ENCODE data around the gene POP4. TPM values are rescaled to one million over a fixed set of nuclear protein-coding genes. Genes with fewer than 3 reads are reported as not detected.

Gene POP4
- total RNA-seq, 4 donors from 2014 or later: 6.4 to 59.7 (median 38.7) TPM

DNA sequence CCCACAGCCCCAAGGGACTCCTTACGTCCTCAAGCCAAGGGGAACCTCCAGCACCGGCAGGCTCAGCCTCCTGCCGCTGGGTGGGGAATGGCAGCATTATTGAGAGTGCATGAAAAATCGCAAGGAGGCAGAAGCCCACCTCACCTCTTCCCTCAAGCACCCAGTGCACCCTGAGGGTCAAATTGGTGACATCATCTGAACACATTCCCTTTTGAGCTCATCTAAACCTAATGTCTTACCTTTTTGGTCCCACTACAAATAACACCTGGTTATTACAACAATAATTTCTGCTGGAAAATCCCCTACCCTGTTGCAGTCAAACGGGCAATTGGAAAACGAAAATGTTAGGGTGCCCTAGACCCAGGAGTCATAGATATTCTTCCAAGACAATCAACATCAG lies 12.2 kb upstream of the POP4 start:
- 40 to 68% methylated on average over 2 to 6 of the region's 6 CpGs for WGBS, 2 donors (ENCODE audit: low coverage in 1 of 2)
- DNase-seq: no peak
- peaks cover 52% of the 10 kb centered on the region for H3K27me3 ChIP-seq
- no peak overlapping the region for H3K4me3 ChIP-seq
- no peaks in the 10 kb centered on the region for H3K36me3 ChIP-seq
- no peaks in the 10 kb centered on the region for H3K9me3 ChIP-seq
- H3K4me1 ChIP-seq: no peaks in the 10 kb centered on the region
- TF ChIP-seq EP300 (IDR thresholded peaks at IDR 0.05; ENCODE audit: low read depth) (no peak), POLR2AphosphoS5 (IDR thresholded peaks at IDR 0.05) (no peak), POLR2A (IDR thresholded peaks at IDR 0.05) (no peak)
- TF ChIP-seq, protein P1, sequence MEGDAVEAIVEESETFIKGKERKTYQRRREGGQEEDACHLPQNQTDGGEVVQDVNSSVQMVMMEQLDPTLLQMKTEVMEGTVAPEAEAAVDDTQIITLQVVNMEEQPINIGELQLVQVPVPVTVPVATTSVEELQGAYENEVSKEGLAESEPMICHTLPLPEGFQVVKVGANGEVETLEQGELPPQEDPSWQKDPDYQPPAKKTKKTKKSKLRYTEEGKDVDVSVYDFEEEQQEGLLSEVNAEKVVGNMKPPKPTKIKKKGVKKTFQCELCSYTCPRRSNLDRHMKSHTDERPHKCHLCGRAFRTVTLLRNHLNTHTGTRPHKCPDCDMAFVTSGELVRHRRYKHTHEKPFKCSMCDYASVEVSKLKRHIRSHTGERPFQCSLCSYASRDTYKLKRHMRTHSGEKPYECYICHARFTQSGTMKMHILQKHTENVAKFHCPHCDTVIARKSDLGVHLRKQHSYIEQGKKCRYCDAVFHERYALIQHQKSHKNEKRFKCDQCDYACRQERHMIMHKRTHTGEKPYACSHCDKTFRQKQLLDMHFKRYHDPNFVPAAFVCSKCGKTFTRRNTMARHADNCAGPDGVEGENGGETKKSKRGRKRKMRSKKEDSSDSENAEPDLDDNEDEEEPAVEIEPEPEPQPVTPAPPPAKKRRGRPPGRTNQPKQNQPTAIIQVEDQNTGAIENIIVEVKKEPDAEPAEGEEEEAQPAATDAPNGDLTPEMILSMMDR (IDR thresholded peaks at IDR 0.05): no peak
- intact Hi-C loops (cut with DNase I; ENCODE audit: low total_unique reads): no loop called here
- H3K27ac ChIP-seq: no peak overlapping the region
- in situ Hi-C loops (cut with MboI; ENCODE audit: low pct_ligation_motif_present in 1 of 4, low pct_unique_long_range_greater_than_20kb in 1 of 4, low sequenced_read_pairs in 3 of 4): no loop called here

DNA sequence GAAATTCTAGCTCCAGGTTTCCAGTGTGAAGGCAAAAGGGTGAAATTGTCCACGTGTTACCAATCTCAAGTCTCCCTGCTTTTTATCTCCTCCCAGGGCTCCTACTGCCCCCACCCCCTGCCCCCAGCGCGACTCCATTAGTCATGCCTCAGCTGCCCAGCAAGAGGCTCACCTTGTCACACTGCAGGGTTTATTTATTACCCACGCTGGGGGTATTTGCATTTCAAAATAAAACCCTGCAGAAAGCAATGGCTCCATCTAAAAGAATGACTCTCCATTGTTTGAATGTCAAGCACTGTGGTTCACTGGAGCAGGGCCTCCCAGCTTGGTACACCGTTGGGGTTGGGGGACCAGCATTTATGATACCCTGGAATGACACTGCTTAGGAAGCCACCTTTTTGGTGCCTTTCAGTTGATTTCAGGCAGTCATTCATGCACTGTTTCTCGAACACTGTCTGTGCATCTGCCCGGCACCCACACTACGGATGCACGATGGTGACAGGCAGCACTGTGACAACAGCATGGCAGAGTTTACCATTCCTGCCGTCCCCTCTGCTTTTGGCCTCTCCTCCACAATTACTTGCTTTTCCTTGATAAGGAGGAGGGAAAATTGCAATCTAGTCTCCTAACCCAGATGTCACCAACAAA lies 9.9 kb upstream of the POP4 start:
- Histone ChIP-seq H3K4me3 (no peak overlapping the region), H3K36me3 (no peaks in the 10 kb centered on the region), H3K4me1 (no peaks in the 10 kb centered on the region), H3K27ac (no peak overlapping the region), H3K9me3 (no peaks in the 10 kb centered on the region), H3K27me3 (peaks cover 52% of the 10 kb centered on the region)
- DNase-seq: no peak
- no peak for TF ChIP-seq POLR2AphosphoS5 (IDR thresholded peaks at IDR 0.05)
- no peak for TF ChIP-seq POLR2A (IDR thresholded peaks at IDR 0.05)
- no peak for TF ChIP-seq EP300 (IDR thresholded peaks at IDR 0.05; ENCODE audit: low read depth)
- TF ChIP-seq, protein P1 (IDR thresholded peaks at IDR 0.05): no peak
- in situ Hi-C loops (cut with MboI; ENCODE audit: low pct_ligation_motif_present in 1 of 4, low pct_unique_long_range_greater_than_20kb in 1 of 4, low sequenced_read_pairs in 3 of 4): no loop called here
- intact Hi-C loops (cut with DNase I; ENCODE audit: low total_unique reads): no loop called here
- 43 to 45% methylated on average over 2 to 10 of the region's 10 CpGs for WGBS, 2 donors (ENCODE audit: low coverage in 1 of 2)

DNA sequence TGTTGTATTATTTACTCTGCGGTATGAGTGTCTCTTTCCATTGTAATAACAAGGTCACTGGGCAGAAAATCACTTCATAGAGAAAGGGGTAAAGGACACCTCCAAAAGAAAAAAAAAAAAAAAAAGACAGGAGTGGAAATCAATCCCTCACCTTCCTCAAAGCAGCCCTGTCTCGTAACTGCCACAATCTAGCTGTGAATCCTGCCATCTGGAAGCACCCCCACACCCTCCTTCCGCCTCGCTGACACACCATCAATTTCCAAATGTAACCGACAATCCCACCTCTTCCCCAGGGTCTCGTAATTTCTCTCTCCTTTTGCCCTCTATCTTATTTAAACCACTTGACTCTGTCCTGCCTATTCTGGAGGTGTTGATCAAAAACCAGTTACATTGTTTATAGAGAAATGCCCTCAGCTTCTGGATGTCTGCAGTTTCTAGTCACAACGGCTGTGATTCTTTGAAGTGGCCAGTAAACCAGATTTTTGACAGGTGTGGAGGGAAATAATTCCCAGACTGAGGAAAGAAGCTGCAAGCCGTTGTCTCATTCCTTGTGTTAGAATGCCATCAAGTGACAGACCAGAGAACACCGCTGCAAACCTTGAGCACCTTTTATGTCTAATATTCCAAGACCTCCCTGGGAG lies 9.1 kb upstream of the POP4 start:
- in situ Hi-C loops (cut with MboI; ENCODE audit: low pct_ligation_motif_present in 1 of 4, low pct_unique_long_range_greater_than_20kb in 1 of 4, low sequenced_read_pairs in 3 of 4) (no loop called here), intact Hi-C loops (cut with DNase I; ENCODE audit: low total_unique reads) (no loop called here)
- Histone ChIP-seq H3K36me3 (no peaks in the 10 kb centered on the region), H3K4me1 (no peaks in the 10 kb centered on the region), H3K27me3 (peaks cover 47% of the 10 kb centered on the region), H3K9me3 (no peaks in the 10 kb centered on the region), H3K27ac (no peak overlapping the region), H3K4me3 (no peak overlapping the region)
- DNase-seq: no peak
- TF ChIP-seq EP300 (IDR thresholded peaks at IDR 0.05; ENCODE audit: low read depth): no peak
- no peak for TF ChIP-seq POLR2AphosphoS5 (IDR thresholded peaks at IDR 0.05)
- TF ChIP-seq, protein P1 (IDR thresholded peaks at IDR 0.05): no peak
- no peak for TF ChIP-seq POLR2A (IDR thresholded peaks at IDR 0.05)
- WGBS, 2 donors (ENCODE audit: low coverage in 1 of 2): 32% methylated on average over 7 to 9 of the region's 9 CpGs

DNA sequence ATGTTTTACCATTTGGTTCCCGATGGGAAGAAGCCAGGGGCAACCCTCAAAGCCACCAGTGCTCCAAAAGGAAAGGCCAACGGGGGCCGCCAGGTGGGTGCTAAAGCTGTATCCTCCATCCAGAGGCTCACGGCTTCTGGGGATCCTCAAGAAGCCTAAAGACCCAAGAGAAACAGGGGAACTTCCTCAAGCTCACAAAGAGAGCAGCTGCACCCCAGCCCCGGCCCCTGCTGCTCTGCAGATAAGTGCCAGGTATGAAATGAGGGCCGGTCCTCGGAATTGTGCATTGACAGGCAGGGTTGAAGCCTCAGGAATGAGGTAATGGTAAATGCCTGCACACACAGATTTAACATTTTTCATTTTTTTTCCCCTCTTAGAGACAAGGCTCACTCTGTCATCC lies 8.0 kb upstream of the POP4 start:
- H3K27ac ChIP-seq: no peak overlapping the region
- TF ChIP-seq EP300 (IDR thresholded peaks at IDR 0.05; ENCODE audit: low read depth) (no peak), POLR2AphosphoS5 (IDR thresholded peaks at IDR 0.05) (no peak), POLR2A (IDR thresholded peaks at IDR 0.05) (no peak)
- TF ChIP-seq, protein P1 (IDR thresholded peaks at IDR 0.05): no peak
- in situ Hi-C loops (cut with MboI; ENCODE audit: low pct_ligation_motif_present in 1 of 4, low pct_unique_long_range_greater_than_20kb in 1 of 4, low sequenced_read_pairs in 3 of 4): no loop called here
- no peaks in the 10 kb centered on the region for H3K9me3 ChIP-seq
- H3K27me3 ChIP-seq: peaks cover 41% of the 10 kb centered on the region
- WGBS, 2 donors (ENCODE audit: low coverage in 1 of 2): 68% methylated on average over 7 of the region's 7 CpGs; no CpG with 5 or more reads in 1 of the 2 donors
- H3K36me3 ChIP-seq: no peaks in the 10 kb centered on the region
- DNase-seq: no peak
- H3K4me3 ChIP-seq: no peak overlapping the region
- H3K4me1 ChIP-seq: no peaks in the 10 kb centered on the region
- intact Hi-C loops (cut with DNase I; ENCODE audit: low total_unique reads): no loop called here

All from transverse colon (tissue), 4 donors.